Activated CD8-positive, alpha-beta T cell treated with anti-CD3 and anti-CD28 coated beads for 36 hours (primary cell): ENCODE measurements around the gene ADD1. TPM values are rescaled to one million over a fixed set of nuclear protein-coding genes. Genes with fewer than 3 reads are reported as not detected.

ENCODE experiments used
- ATAC-seq: fragments of 200-7000 bp; cut with Tn5 transposase; one replicate; pipeline ENCODE4 v1.10.0; 2021; ENCODE audit warnings: mild to moderate bottlenecking, moderate library complexity
- CTCF ChIA-PET: fragments of 350-600 bp; sonication (Branson Sonifier 250); formaldehyde crosslinking; loops from one replicate; lab custom pipeline; 2021; ENCODE audit warnings: antibody characterized with exemption; lab: Charles Lee
- POLR2A ChIA-PET: fragments of 350-600 bp; sonication (Branson Sonifier 250); formaldehyde crosslinking; loops from one replicate; lab custom pipeline; 2021; ENCODE audit warnings: antibody characterized with exemption; lab: Charles Lee
- DNase-seq: peaks from one replicate; pipeline ENCODE4 v3.0.0-alpha.2; 2020
- H3K27ac Mint-ChIP-seq: one replicate; pipeline ENCODE4 v1.8.0; 2021; ENCODE audit warnings: mild to moderate bottlenecking, mixed read lengths
- H3K27me3 Mint-ChIP-seq: one replicate; pipeline ENCODE4 v1.8.0; 2021; ENCODE audit warnings: mixed read lengths
- H3K36me3 Mint-ChIP-seq: one replicate; pipeline ENCODE4 v1.8.0; 2021; ENCODE audit warnings: low read depth, mixed read lengths
- H3K4me1 Mint-ChIP-seq: one replicate; pipeline ENCODE4 v1.8.0; 2021; ENCODE audit warnings: low read depth, mixed read lengths
- H3K4me3 Mint-ChIP-seq: one replicate; pipeline ENCODE4 v1.8.0; 2021; ENCODE audit warnings: mild to moderate bottlenecking, moderate library complexity, mixed read lengths
- H3K9me3 Mint-ChIP-seq: one replicate; pipeline ENCODE4 v1.8.0; 2021; ENCODE audit warnings: mixed read lengths
- CTCF ChIP-seq: fragments of 200-600 bp; IDR thresholded peaks from one replicate; pipeline ENCODE4 v1.8.0; 2022; ENCODE audit warnings: antibody characterized with exemption, mild to moderate bottlenecking
- intact Hi-C: fragments of 100-400 bp; cut with micrococcal nuclease; formaldehyde crosslinking; loops from one replicate; pipeline ENCODE4 v1.10.0; 2022
- total RNA-seq, 2 experiments: library from RNA; stranded (reverse); gene quantifications; one replicate each; pipeline ENCODE4 v1.2.3, GENCODE V29; 2021

The ADD1 gene
- total RNA-seq, 2 experiments from 2014 or later: 149 to 154 TPM

GRCh38 chr4:2843941-2844584, 419 bp downstream of the ADD1 start:
- DNase-seq: peak; percentile 40
- Mint-ChIP-seq H3K27ac (peak overlapping the region; percentile 94), H3K4me1 (peaks cover 44% of the 10 kb centered on the region), H3K9me3 (peaks cover 3% of the 10 kb centered on the region), H3K36me3 (peaks cover 18% of the 10 kb centered on the region), H3K27me3 (no peaks in the 10 kb centered on the region), H3K4me3 (peak overlapping the region; percentile 93)
- POLR2A ChIA-PET: interaction anchor here (0.6 to 2.8 kb wide), 4 partner anchors 26 to 92 kb away, joined by 4 to 8 read pairs (median 6); no protein-coding TSS in a partner anchor
- CTCF ChIA-PET: no interaction called here
- TF ChIP-seq CTCF: no peak
- ATAC-seq: peak; percentile 9
- intact Hi-C loops: no loop called here

GRCh38 chr4:2846172-2846571, 2.5 kb downstream of the ADD1 start:
- ATAC-seq (no peak), DNase-seq (no peak)
- Mint-ChIP-seq H3K27me3 (no peaks in the 10 kb centered on the region), H3K36me3 (peaks cover 12% of the 10 kb centered on the region), H3K4me3 (peak overlapping the region; percentile 93), H3K4me1 (peaks cover 59% of the 10 kb centered on the region), H3K9me3 (no peaks in the 10 kb centered on the region), H3K27ac (peak overlapping the region; percentile 94)
- CTCF ChIA-PET: interaction anchor here (1.3 kb wide), 1 partner anchor 34 kb away, joined by 3 read pairs; no protein-coding TSS in a partner anchor
- POLR2A ChIA-PET: no interaction called here
- no peak for TF ChIP-seq CTCF
- intact Hi-C loops: loop anchor here (5.0 kb wide), 1 partner anchor 91 kb away; no protein-coding TSS in a partner anchor

- Mint-ChIP-seq H3K4me1 (peaks cover 67% of the 10 kb centered on the region), H3K9me3 (no peaks in the 10 kb centered on the region), H3K27me3 (no peaks in the 10 kb centered on the region), H3K27ac (peak overlapping the region; percentile 67), H3K4me3 (no peak overlapping the region), H3K36me3 (peaks cover 10% of the 10 kb centered on the region)
- ATAC-seq (no peak), DNase-seq (no peak)
- TF ChIP-seq CTCF: no peak
- intact Hi-C loops: loop anchor here (5.0 kb wide), 1 partner anchor 90 kb away; no protein-coding TSS in a partner anchor
- ChIA-PET CTCF (no interaction called here), POLR2A (interaction anchor here (1.4 kb wide), 1 partner anchor 35 kb away, joined by 3 read pairs; no protein-coding TSS in a partner anchor)
Measured at GRCh38 chr4:2847302-2847871, 3.7 kb downstream of the ADD1 start.

- Mint-ChIP-seq H3K4me1 (peaks cover 67% of the 10 kb centered on the region), H3K4me3 (no peak overlapping the region), H3K36me3 (peaks cover 13% of the 10 kb centered on the region), H3K9me3 (no peaks in the 10 kb centered on the region), H3K27me3 (no peaks in the 10 kb centered on the region), H3K27ac (no peak overlapping the region)
- DNase-seq (no peak), ATAC-seq (no peak)
- intact Hi-C loops: loop anchor here (5.0 kb wide), 1 partner anchor 89 kb away; no protein-coding TSS in a partner anchor
- CTCF ChIA-PET: interaction anchor here (1.2 kb wide), 2 partner anchors 9 to 13 kb away, joined by 3 read pairs; no protein-coding TSS in a partner anchor
- POLR2A ChIA-PET: interaction anchor here (0.8 to 1.6 kb wide), 4 partner anchors 12 to 36 kb away, joined by 3 to 4 read pairs (median 3); no protein-coding TSS in a partner anchor
- no peak for TF ChIP-seq CTCF
Measured at GRCh38 chr4:2848449-2848848, 4.8 kb downstream of the ADD1 start.
